Glutamatergic neuron (in vitro differentiated cells): Measurements from ENCODE around the gene GALNT8. TPM values are rescaled to one million over a fixed set of nuclear protein-coding genes. Genes with fewer than 3 reads are reported as not detected.

Source experiments
- DNase-seq: peaks from one replicate; pipeline ENCODE4 v3.0.0; 2022
- H3K27ac Mint-ChIP-seq: one replicate; pipeline ENCODE4 v1.8.0; 2020; ENCODE audit warnings: mild to moderate bottlenecking, mixed read lengths, inconsistent platforms; ENCODE audit not compliant: unreplicated experiment
- H3K27me3 Mint-ChIP-seq: one replicate; pipeline ENCODE4 v1.8.0; 2020; ENCODE audit warnings: mild to moderate bottlenecking, moderate library complexity, mixed read lengths, inconsistent platforms; ENCODE audit not compliant: unreplicated experiment
- H3K36me3 Mint-ChIP-seq: one replicate; pipeline ENCODE4 v1.8.0; 2020; ENCODE audit warnings: mild to moderate bottlenecking, mixed read lengths, inconsistent platforms; ENCODE audit not compliant: unreplicated experiment
- H3K4me1 Mint-ChIP-seq: one replicate; pipeline ENCODE4 v1.8.0; 2020; ENCODE audit warnings: mild to moderate bottlenecking, low read depth, mixed read lengths, inconsistent platforms; ENCODE audit not compliant: unreplicated experiment
- H3K4me3 Mint-ChIP-seq: one replicate; pipeline ENCODE4 v1.8.0; 2020; ENCODE audit warnings: mild to moderate bottlenecking, mixed read lengths, inconsistent platforms; ENCODE audit not compliant: unreplicated experiment
- H3K9me3 Mint-ChIP-seq: one replicate; pipeline ENCODE4 v1.8.0; 2020; ENCODE audit warnings: mild to moderate bottlenecking, moderate library complexity, mixed read lengths, inconsistent platforms; ENCODE audit not compliant: unreplicated experiment
- total RNA-seq: library from RNA; stranded (reverse); fragmentation: NEBNext Ultra II Directional; extraction: Animal tissue kit (Norgen Biotek cat#: 25700); gene quantifications from one replicate; pipeline ENCODE4 v1.2.1, GENCODE V29; 2021; ENCODE audit not compliant: unreplicated experiment
- TF ChIP-seq, protein P1 (sequence below): fragments of 200-600 bp; sonication (generic); IDR thresholded peaks from one replicate; pipeline ENCODE4 v1.5.0; 2021; ENCODE audit not compliant: partially characterized antibody, unreplicated experiment

The GALNT8 gene
- total RNA-seq, 1 donor from 2014 or later: 25.3 TPM

DNA sequence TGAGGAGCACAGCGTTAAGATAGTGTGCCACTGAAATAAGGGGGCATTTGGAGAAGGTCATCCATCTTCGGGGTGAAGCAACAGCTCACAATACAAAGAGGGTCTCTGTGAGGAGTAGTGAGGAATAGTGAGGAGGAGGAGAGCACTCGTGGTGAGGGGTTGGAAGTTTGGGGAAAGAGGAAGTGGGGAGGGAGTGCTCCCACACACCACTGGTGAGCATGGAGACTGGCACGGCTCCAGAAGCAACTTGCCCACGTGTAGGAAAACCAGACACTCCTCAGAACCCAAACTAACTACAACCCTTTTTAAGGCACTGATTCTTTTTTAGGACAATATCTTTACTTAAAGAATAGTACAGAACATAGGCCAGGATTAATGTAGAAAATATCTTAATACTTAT lies 48.9 kb downstream of the GALNT8 start:
- TF ChIP-seq, protein P1, sequence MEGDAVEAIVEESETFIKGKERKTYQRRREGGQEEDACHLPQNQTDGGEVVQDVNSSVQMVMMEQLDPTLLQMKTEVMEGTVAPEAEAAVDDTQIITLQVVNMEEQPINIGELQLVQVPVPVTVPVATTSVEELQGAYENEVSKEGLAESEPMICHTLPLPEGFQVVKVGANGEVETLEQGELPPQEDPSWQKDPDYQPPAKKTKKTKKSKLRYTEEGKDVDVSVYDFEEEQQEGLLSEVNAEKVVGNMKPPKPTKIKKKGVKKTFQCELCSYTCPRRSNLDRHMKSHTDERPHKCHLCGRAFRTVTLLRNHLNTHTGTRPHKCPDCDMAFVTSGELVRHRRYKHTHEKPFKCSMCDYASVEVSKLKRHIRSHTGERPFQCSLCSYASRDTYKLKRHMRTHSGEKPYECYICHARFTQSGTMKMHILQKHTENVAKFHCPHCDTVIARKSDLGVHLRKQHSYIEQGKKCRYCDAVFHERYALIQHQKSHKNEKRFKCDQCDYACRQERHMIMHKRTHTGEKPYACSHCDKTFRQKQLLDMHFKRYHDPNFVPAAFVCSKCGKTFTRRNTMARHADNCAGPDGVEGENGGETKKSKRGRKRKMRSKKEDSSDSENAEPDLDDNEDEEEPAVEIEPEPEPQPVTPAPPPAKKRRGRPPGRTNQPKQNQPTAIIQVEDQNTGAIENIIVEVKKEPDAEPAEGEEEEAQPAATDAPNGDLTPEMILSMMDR: no peak
- Mint-ChIP-seq H3K27ac (no peak overlapping the region), H3K27me3 (peaks cover 6% of the 10 kb centered on the region), H3K4me3 (no peak overlapping the region), H3K4me1 (peaks cover 21% of the 10 kb centered on the region), H3K9me3 (peaks cover 2% of the 10 kb centered on the region), H3K36me3 (no peaks in the 10 kb centered on the region)
- DNase-seq: no peak

DNA sequence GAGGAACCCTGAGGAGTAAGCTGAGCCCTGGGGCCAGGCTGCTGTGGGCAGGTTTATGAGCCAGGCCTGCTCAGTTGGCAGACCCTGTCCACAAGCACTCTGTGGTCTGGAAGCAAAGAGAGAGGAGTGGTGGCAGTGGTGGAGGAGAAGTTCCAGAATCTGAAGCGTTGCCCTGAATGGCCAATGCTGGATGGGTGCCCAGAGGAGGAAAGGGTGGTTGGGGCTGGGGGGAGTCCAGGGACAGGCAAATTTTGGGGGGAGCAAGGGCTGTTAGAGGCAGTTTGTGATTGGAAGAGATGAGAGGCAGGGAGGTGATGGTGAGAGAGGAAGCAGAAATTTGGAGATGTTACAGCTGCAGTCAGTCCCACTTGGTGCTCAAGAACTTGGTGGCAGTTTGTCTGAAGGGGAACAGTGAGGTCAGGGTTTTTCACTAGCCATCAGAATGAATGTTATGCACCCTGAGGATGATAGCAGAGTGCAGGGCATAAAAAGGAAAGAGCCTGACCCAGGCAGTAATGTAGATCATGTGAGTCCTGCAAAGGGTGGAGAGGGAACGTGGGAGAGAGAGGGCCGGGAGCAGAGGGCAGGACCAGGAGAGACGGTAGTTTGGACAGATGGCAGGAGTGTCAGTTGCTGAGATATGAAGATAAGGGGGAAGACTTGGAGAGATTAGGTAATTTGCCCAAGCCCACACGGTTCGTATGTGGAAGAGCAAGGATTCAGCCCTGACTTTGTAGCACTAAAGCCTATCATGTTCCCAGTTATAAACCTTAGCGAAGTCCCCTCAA lies 51.2 kb downstream of the GALNT8 start:
- TF ChIP-seq, protein P1: no peak
- Mint-ChIP-seq H3K27ac (peak overlapping the region; percentile 29), H3K27me3 (peaks cover 5% of the 10 kb centered on the region), H3K36me3 (no peaks in the 10 kb centered on the region), H3K9me3 (peaks cover 2% of the 10 kb centered on the region), H3K4me1 (peaks cover 31% of the 10 kb centered on the region), H3K4me3 (peak overlapping the region; percentile 31)
- no peak for DNase-seq

DNA sequence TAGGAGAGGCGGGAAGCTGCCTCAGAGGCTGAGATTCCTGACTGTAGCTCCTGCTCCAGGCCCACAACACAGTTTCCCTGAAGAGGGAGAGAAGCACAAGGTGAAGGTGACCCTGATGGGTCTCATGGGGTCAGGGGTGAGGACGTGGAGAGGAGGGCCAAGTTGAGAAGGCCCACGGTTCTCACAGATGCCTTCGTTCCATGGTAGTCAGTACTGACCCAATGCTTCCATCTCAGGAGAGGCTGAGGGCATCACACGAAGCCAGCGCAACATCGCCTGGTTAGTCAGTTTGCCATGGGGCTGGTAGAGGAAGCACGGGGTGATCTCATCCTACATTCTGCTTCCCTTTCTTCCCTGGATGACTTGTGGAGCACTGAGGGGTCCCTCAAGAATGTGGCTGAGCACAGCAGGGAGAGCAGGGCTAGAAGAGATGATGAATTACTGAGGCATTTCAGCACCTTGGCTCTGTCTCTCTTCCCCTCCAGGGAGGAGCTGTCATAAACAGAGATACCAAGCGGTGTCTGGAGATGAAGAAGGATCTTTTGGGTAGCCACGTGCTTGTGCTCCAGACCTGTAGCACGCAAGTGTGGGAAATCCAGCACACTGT lies 51.9 kb downstream of the GALNT8 start:
- Mint-ChIP-seq H3K27me3 (peaks cover 2% of the 10 kb centered on the region), H3K4me3 (no peak overlapping the region), H3K27ac (no peak overlapping the region), H3K9me3 (peaks cover 2% of the 10 kb centered on the region), H3K4me1 (peaks cover 34% of the 10 kb centered on the region), H3K36me3 (no peaks in the 10 kb centered on the region)
- no peak for DNase-seq
- TF ChIP-seq, protein P1: no peak

DNA sequence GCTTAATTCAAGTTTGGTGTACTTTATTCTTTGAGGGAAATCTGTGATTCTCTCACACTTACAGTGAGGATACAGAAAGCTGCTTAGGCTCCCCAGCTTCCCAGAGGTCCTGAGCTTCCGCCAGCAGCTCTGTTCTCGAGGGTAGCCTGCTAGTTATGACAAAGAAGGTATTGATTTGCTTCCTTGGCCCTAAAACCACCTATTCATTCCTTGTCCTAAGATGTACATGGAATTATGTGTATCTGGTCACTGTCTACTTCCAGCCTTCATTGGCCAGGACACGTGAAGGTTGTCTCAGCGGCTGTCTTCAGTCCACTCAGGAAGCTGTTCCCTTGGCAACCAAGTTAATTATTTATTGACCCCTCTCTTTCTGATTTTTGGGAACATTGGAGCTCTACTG lies 55.7 kb downstream of the GALNT8 start:
- peaks cover 28% of the 10 kb centered on the region for H3K4me1 Mint-ChIP-seq
- TF ChIP-seq, protein P1: no peak
- peak overlapping the region; percentile 63 for H3K4me3 Mint-ChIP-seq
- peaks cover 5% of the 10 kb centered on the region for H3K27me3 Mint-ChIP-seq
- H3K9me3 Mint-ChIP-seq: peaks cover 2% of the 10 kb centered on the region
- peak overlapping the region; percentile 77 for H3K27ac Mint-ChIP-seq
- no peaks in the 10 kb centered on the region for H3K36me3 Mint-ChIP-seq
- DNase-seq: no peak

DNA sequence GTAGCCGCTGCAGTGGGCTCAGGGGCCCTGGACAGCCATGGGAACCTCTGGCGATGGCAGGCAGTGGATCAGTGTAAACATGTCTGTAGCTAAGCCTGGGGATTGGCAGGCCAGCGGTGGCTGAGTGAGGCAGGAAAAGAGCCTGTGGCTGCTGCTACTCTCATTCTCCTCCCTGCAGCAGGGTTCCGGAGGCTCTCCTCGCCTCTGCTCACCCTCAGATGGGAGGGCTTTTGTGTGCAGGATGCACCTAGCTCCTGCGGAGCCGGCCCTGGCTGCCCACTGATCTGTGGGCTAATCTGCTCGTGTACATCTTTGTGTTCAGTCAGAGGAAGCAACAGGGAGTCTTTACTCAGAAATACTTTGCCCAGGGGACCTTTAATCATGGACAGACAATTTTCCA lies 59.5 kb downstream of the GALNT8 start:
- Mint-ChIP-seq H3K4me1 (peaks cover 16% of the 10 kb centered on the region), H3K27me3 (peaks cover 5% of the 10 kb centered on the region), H3K4me3 (peak overlapping the region; percentile 17), H3K27ac (no peak overlapping the region), H3K9me3 (peaks cover 2% of the 10 kb centered on the region), H3K36me3 (peaks cover 6% of the 10 kb centered on the region)
- no peak for DNase-seq
- TF ChIP-seq, protein P1: no peak
